Liver (tissue), 9 donors: ENCODE data around the gene CFAP77. TPM values are rescaled to one million over a fixed set of nuclear protein-coding genes. Genes with fewer than 3 reads are reported as not detected.

Source experiments
- DNase-seq: peaks from one replicate; pipeline ENCODE4 v3.0.0-alpha.2; 2017; ENCODE audit warnings: low spot score
- H3K27ac ChIP-seq, 2 donors: one replicate each; pipeline ENCODE4 v1.7.0; 2013; ENCODE audit warnings: inconsistent platforms in 2 of 2, low read length in 2 of 2, control low read depth in 1 of 2, low read depth in 1 of 2, mild to moderate bottlenecking in 1 of 2
- H3K27me3 ChIP-seq, 4 donors: one replicate each; pipeline versions ENCODE4 v1.6.1 to v1.7.0; 2013; ENCODE audit warnings: low read length in 3 of 4, inconsistent platforms in 1 of 4, mild to moderate bottlenecking in 1 of 4, moderate library complexity in 1 of 4; ENCODE audit not compliant: control insufficient read depth in 4 of 4, insufficient read depth in 4 of 4
- H3K36me3 ChIP-seq, 4 donors: one replicate each; pipeline versions ENCODE4 v1.6.1 to v1.7.0; 2013; ENCODE audit warnings: low read length in 3 of 4, mild to moderate bottlenecking in 3 of 4, low read depth in 1 of 4, moderate library complexity in 1 of 4; ENCODE audit not compliant: control insufficient read depth in 4 of 4, insufficient read depth in 3 of 4
- H3K4me1 ChIP-seq, 4 donors: one replicate each; pipeline versions ENCODE4 v1.6.1 to v1.7.0; 2013; ENCODE audit warnings: low read length in 3 of 4, mild to moderate bottlenecking in 3 of 4, moderate library complexity in 1 of 4; ENCODE audit not compliant: control insufficient read depth in 4 of 4, insufficient read depth in 4 of 4
- H3K4me3 ChIP-seq, 3 donors: one replicate each; pipeline versions ENCODE4 v1.6.1 to v1.7.0; 2013; ENCODE audit warnings: low read length in 3 of 3, control low read depth in 1 of 3, low read depth in 1 of 3, mild to moderate bottlenecking in 1 of 3
- H3K9ac ChIP-seq, 2 donors: one replicate each; pipeline ENCODE4 v1.7.0; 2013; ENCODE audit warnings: low read length in 2 of 2, mild to moderate bottlenecking in 2 of 2, moderate library complexity in 2 of 2, control low read depth in 1 of 2, low read depth in 1 of 2
- H3K9me3 ChIP-seq, 4 donors: one replicate each; pipeline versions ENCODE4 v1.6.1 to v1.7.0; 2013; ENCODE audit warnings: low read length in 3 of 4; ENCODE audit not compliant: control insufficient read depth in 4 of 4
- EGR1 ChIP-seq, 2 donors: IDR thresholded peaks; 2 replicates each; pipeline ENCODE4 v1.6.1; 2016 to 2018; ENCODE audit warnings: antibody characterized with exemption in 2 of 2, low read depth in 2 of 2
- FOXA2 ChIP-seq: IDR thresholded peaks from 2 replicates; pipeline ENCODE4 v1.6.1; 2016; ENCODE audit warnings: antibody characterized with exemption
- GABPA ChIP-seq, 2 donors: IDR thresholded peaks in 1 of 2; conservative IDR thresholded peaks in 1 of 2; 2 replicates each; pipeline ENCODE4 v1.6.1; 2016; ENCODE audit warnings: antibody characterized with exemption in 2 of 2, mild to moderate bottlenecking in 1 of 2, moderate library complexity in 1 of 2
- HNF4A ChIP-seq, 2 donors: conservative IDR thresholded peaks; 2 replicates each; pipeline ENCODE4 v1.6.1; 2016; ENCODE audit warnings: antibody characterized with exemption in 2 of 2, mild to moderate bottlenecking in 2 of 2
- HNF4G ChIP-seq: IDR thresholded peaks from 2 replicates; pipeline ENCODE4 v1.6.1; 2016; ENCODE audit warnings: antibody characterized with exemption
- JUND ChIP-seq, 2 donors: IDR thresholded peaks; 2 replicates each; pipeline ENCODE4 v1.6.1; 2016; ENCODE audit warnings: antibody characterized with exemption in 2 of 2
- MAX ChIP-seq: IDR thresholded peaks from 2 replicates; pipeline ENCODE4 v1.6.1; 2016; ENCODE audit warnings: antibody characterized with exemption
- NR2F2 ChIP-seq: IDR thresholded peaks from 2 replicates; pipeline ENCODE4 v1.6.1; 2016; ENCODE audit warnings: antibody characterized with exemption
- RAD21 ChIP-seq, 2 donors: IDR thresholded peaks; 2 replicates each; pipeline ENCODE4 v1.6.1; 2016; ENCODE audit warnings: antibody characterized with exemption in 2 of 2, mild to moderate bottlenecking in 2 of 2
- RXRA ChIP-seq, 2 donors: IDR thresholded peaks; 2 replicates each; pipeline ENCODE4 v1.6.1; 2017 to 2018; ENCODE audit warnings: antibody characterized with exemption in 2 of 2, mild to moderate bottlenecking in 1 of 2
- TAF1 ChIP-seq: conservative IDR thresholded peaks from 2 replicates; pipeline ENCODE4 v1.6.1; 2016; ENCODE audit warnings: antibody characterized with exemption, mild to moderate bottlenecking
- YY1 ChIP-seq: IDR thresholded peaks from 2 replicates; pipeline ENCODE4 v1.6.1; 2016; ENCODE audit warnings: antibody characterized with exemption, mild to moderate bottlenecking
- WGBS: extraction: QIAGEN DNeasy Blood & Tissue Kit; methylation state at CpG from one replicate; pipeline ENCODE4 v1.1.7; 2013; 5-methylcytosine and 5-hydroxymethylcytosine counted together
- polyA plus RNA-seq, 2 donors: library from polyadenylated mRNA; stranded (reverse) in 1 of 2; unstranded in 1 of 2; fragments of 200-250 nt in 1 of 2; fragments of >200 nt in 1 of 2; fragmentation: Nextera tagmentation in 1 of 2; extraction: Ambion mirVana in 1 of 2; gene quantifications; one replicate each; pipeline versions ENCODE4 v1.2.1 to v1.2.3, GENCODE V29; 2013 to 2015
- total RNA-seq, 2 donors: library from RNA; depleted of rRNA; stranded (reverse); fragments of >200 nt; gene quantifications; one replicate each; pipeline ENCODE4 v1.2.3, GENCODE V29; 2014
- TF ChIP-seq, protein P1 (sequence below): IDR thresholded peaks from 2 replicates; pipeline ENCODE4 v1.6.1; 2016; ENCODE audit warnings: antibody characterized with exemption, mild to moderate bottlenecking
- TF ChIP-seq, protein P2 (sequence below): IDR thresholded peaks from 2 replicates; pipeline ENCODE4 v1.6.1; 2016; ENCODE audit warnings: antibody characterized with exemption
- donor health status: healthy.
- donor health status: healthy.
- donor health status: healthy.
- donor health status: healthy.
- donor health status: healthy.

Gene CFAP77
- total and polyA plus RNA-seq, 4 donors, result not detected

DNA sequence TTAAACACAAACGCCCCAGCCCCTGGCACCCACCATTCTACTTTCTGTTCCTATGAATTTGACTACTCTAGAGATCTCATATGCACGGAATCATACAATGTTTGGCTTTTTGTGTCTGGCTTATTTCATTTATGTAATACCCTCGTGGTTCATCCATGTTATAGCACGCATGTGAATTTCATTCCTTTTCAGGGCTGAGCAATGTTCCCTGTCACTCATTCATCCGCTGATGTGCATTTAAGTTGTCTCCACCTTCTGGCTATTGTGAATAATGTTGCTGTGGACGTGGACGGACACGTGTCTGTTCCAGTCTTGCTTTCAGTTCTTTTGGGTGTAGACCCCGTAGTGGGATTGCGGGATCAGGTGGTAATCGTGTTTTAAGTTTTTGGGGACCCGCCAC is 92.5 kb downstream of the CFAP77 start:
- H3K4me1 ChIP-seq, result no peaks in the 10 kb centered on the region
- no peak overlapping the region for H3K9ac ChIP-seq
- DNase-seq, result no peak
- H3K27ac ChIP-seq, result no peak overlapping the region
- H3K4me3 ChIP-seq, result no peak overlapping the region
- TF ChIP-seq YY1 (no peak), GABPA (IDR thresholded peaks at IDR 0.05 in 1 of 2, conservative IDR thresholded peaks at IDR 0.05 in 1 of 2) (no peak), HNF4G (no peak), JUND (IDR thresholded peaks at IDR 0.05) (no peak), EGR1 (IDR thresholded peaks at IDR 0.05; ENCODE audit: low read depth in 2 of 2) (no peak), FOXA2 (no peak), TAF1 (no peak), RXRA (IDR thresholded peaks at IDR 0.05) (no peak)
- H3K9me3 ChIP-seq, result no peaks in the 10 kb centered on the region
- peaks cover 0 to 4% (median under 1%) of the 10 kb centered on the region in 4 donors for H3K27me3 ChIP-seq
- no peaks in the 10 kb centered on the region for H3K36me3 ChIP-seq
- 87% methylated on average over 12 of the region's 12 CpGs for WGBS

GRCh38 chr9:132503116-132503515 is 93.1 kb downstream of the CFAP77 start:
- Histone ChIP-seq H3K4me1 (no peaks in the 10 kb centered on the region), H3K27ac (no peak overlapping the region), H3K36me3 (no peaks in the 10 kb centered on the region), H3K4me3 (no peak overlapping the region), H3K27me3 (peaks cover 0 to 4% (median 0%) of the 10 kb centered on the region in 4 donors), H3K9ac (no peak overlapping the region), H3K9me3 (no peaks in the 10 kb centered on the region)
- TF ChIP-seq GABPA (IDR thresholded peaks at IDR 0.05 in 1 of 2, conservative IDR thresholded peaks at IDR 0.05 in 1 of 2) (no peak), JUND (IDR thresholded peaks at IDR 0.05) (no peak), RXRA (IDR thresholded peaks at IDR 0.05) (no peak), NR2F2 (no peak), HNF4G (no peak), MAX (no peak), HNF4A (conservative IDR thresholded peaks at IDR 0.05) (no peak), FOXA2 (no peak)
- TF ChIP-seq, protein P1, sequence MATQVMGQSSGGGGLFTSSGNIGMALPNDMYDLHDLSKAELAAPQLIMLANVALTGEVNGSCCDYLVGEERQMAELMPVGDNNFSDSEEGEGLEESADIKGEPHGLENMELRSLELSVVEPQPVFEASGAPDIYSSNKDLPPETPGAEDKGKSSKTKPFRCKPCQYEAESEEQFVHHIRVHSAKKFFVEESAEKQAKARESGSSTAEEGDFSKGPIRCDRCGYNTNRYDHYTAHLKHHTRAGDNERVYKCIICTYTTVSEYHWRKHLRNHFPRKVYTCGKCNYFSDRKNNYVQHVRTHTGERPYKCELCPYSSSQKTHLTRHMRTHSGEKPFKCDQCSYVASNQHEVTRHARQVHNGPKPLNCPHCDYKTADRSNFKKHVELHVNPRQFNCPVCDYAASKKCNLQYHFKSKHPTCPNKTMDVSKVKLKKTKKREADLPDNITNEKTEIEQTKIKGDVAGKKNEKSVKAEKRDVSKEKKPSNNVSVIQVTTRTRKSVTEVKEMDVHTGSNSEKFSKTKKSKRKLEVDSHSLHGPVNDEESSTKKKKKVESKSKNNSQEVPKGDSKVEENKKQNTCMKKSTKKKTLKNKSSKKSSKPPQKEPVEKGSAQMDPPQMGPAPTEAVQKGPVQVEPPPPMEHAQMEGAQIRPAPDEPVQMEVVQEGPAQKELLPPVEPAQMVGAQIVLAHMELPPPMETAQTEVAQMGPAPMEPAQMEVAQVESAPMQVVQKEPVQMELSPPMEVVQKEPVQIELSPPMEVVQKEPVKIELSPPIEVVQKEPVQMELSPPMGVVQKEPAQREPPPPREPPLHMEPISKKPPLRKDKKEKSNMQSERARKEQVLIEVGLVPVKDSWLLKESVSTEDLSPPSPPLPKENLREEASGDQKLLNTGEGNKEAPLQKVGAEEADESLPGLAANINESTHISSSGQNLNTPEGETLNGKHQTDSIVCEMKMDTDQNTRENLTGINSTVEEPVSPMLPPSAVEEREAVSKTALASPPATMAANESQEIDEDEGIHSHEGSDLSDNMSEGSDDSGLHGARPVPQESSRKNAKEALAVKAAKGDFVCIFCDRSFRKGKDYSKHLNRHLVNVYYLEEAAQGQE, result no peak
- TF ChIP-seq, protein P2, sequence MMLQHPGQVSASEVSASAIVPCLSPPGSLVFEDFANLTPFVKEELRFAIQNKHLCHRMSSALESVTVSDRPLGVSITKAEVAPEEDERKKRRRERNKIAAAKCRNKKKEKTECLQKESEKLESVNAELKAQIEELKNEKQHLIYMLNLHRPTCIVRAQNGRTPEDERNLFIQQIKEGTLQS, result no peak
- WGBS, result 69% methylated on average over 6 of the region's 6 CpGs
- no peak for DNase-seq

- H3K9me3 ChIP-seq, result no peaks in the 10 kb centered on the region
- no peak overlapping the region for H3K4me3 ChIP-seq
- H3K9ac ChIP-seq, result no peak overlapping the region
- 51% methylated on average over 9 of the region's 9 CpGs for WGBS
- no peaks in the 10 kb centered on the region for H3K36me3 ChIP-seq
- TF ChIP-seq RAD21 (IDR thresholded peaks at IDR 0.05) (no peak), HNF4G (no peak), FOXA2 (no peak), JUND (IDR thresholded peaks at IDR 0.05) (no peak), YY1 (no peak), TAF1 (no peak)
- TF ChIP-seq, protein P2, result no peak
- H3K27ac ChIP-seq, result no peak overlapping the region
- no peaks in the 10 kb centered on the region for H3K4me1 ChIP-seq
- no peak for DNase-seq
- H3K27me3 ChIP-seq, result peaks cover 0 to 4% (median 0%) of the 10 kb centered on the region in 4 donors
Observed at GRCh38 chr9:132504488-132504887, 94.5 kb downstream of the CFAP77 start.
